Stimulated activated naive CD8-positive, alpha-beta T cell treated with anti-CD3 and anti-CD28 coated beads, Interleukin-15, amount 100 ng/mL, for 72 hours (primary cell): Measurements from ENCODE around the gene FGFR2.
"Not testable (repeated sequence)": the region's sequence is repeated elsewhere in the genome, so short reads cannot be mapped to it uniquely, and the experiment has no call there.

Source experiments
- ATAC-seq: fragments of 150-1000 bp; cut with Tn5 transposase; 2 replicates; pipeline ENCODE4 v1.10.0; 2021; ENCODE audit warnings: mild to moderate bottlenecking, moderate library complexity
- DNase-seq, 2 donors: peaks; one replicate each; pipeline ENCODE4 v3.0.0; 2021 to 2022
- H3K27ac Mint-ChIP-seq, 2 donors: one replicate each; pipeline ENCODE4 v1.8.0; 2022; ENCODE audit warnings: mild to moderate bottlenecking in 2 of 2, mixed read lengths in 2 of 2, moderate library complexity in 2 of 2
- H3K27me3 Mint-ChIP-seq: one replicate; pipeline ENCODE4 v1.8.0; 2022; ENCODE audit warnings: mixed read lengths
- H3K4me1 Mint-ChIP-seq: one replicate; pipeline ENCODE4 v1.8.0; 2022; ENCODE audit warnings: mild to moderate bottlenecking, mixed read lengths
- H3K4me3 Mint-ChIP-seq, 2 donors: one replicate each; pipeline ENCODE4 v1.8.0; 2022; ENCODE audit warnings: mild to moderate bottlenecking in 2 of 2, mixed read lengths in 2 of 2, moderate library complexity in 1 of 2
- H3K9me3 Mint-ChIP-seq, 2 donors: one replicate each; pipeline ENCODE4 v1.8.0; 2022; ENCODE audit warnings: mixed read lengths in 2 of 2

The FGFR2 gene

GRCh38 chr10:121556918-121557573, 41.2 kb downstream of the FGFR2 start:
- Mint-ChIP-seq H3K4me3 (no peak overlapping the region), H3K27me3 (no peaks in the 10 kb centered on the region), H3K9me3 (no peaks in the 10 kb centered on the region), H3K4me1 (no peaks in the 10 kb centered on the region), H3K27ac (no peak overlapping the region)
- DNase-seq = no peak
- no peak for ATAC-seq

- no peak overlapping the region for H3K27ac Mint-ChIP-seq
- H3K4me3 Mint-ChIP-seq = no peak overlapping the region
- H3K27me3 Mint-ChIP-seq = no peaks in the 10 kb centered on the region
- no peak for DNase-seq
- no peaks in the 10 kb centered on the region for H3K9me3 Mint-ChIP-seq
- no peaks in the 10 kb centered on the region for H3K4me1 Mint-ChIP-seq
- ATAC-seq = no peak
Measured at GRCh38 chr10:121556455-121556854, 41.8 kb downstream of the FGFR2 start.

GRCh38 chr10:121554916-121555315, 43.3 kb downstream of the FGFR2 start:
- DNase-seq, H3K9me3 Mint-ChIP-seq, H3K27me3 Mint-ChIP-seq, ATAC-seq, H3K4me1 Mint-ChIP-seq, H3K4me3 Mint-ChIP-seq, H3K27ac Mint-ChIP-seq: not testable (repeated sequence)

GRCh38 chr10:121553511-121554264, 44.6 kb downstream of the FGFR2 start:
- no peak for DNase-seq
- no peak for ATAC-seq
- Mint-ChIP-seq H3K4me3 (no peak overlapping the region), H3K27ac (no peak overlapping the region), H3K4me1 (no peaks in the 10 kb centered on the region), H3K27me3 (no peaks in the 10 kb centered on the region), H3K9me3 (peaks cover 0 to 18% of the 10 kb centered on the region in 2 donors)

GRCh38 chr10:121552746-121553145, 45.5 kb downstream of the FGFR2 start:
- ATAC-seq (no peak), DNase-seq (no peak)
- Mint-ChIP-seq H3K4me1 (no peaks in the 10 kb centered on the region), H3K27me3 (no peaks in the 10 kb centered on the region), H3K27ac (no peak overlapping the region), H3K9me3 (peaks cover 0 to 18% of the 10 kb centered on the region in 2 donors), H3K4me3 (no peak overlapping the region)

GRCh38 chr10:121551210-121551885, 46.9 kb downstream of the FGFR2 start:
- DNase-seq = no peak
- Mint-ChIP-seq H3K9me3 (peaks cover 0 to 18% of the 10 kb centered on the region in 2 donors), H3K27ac (no peak overlapping the region), H3K27me3 (no peaks in the 10 kb centered on the region), H3K4me1 (no peaks in the 10 kb centered on the region), H3K4me3 (no peak overlapping the region)
- no peak for ATAC-seq

GRCh38 chr10:121544301-121544869, 53.9 kb downstream of the FGFR2 start:
- no peak overlapping the region for H3K27ac Mint-ChIP-seq
- no peak overlapping the region for H3K4me3 Mint-ChIP-seq
- DNase-seq (no peak), ATAC-seq (no peak)
- H3K27me3 Mint-ChIP-seq = no peaks in the 10 kb centered on the region
- H3K9me3 Mint-ChIP-seq = peaks cover 3 to 5% of the 10 kb centered on the region in 2 donors
- H3K4me1 Mint-ChIP-seq = no peaks in the 10 kb centered on the region

- Mint-ChIP-seq H3K27me3 (no peaks in the 10 kb centered on the region), H3K27ac (no peak overlapping the region), H3K4me3 (no peak overlapping the region), H3K4me1 (no peaks in the 10 kb centered on the region), H3K9me3 (peaks cover 0 to 5% of the 10 kb centered on the region in 2 donors)
- no peak for ATAC-seq
- DNase-seq = no peak
Measured at GRCh38 chr10:121543545-121543944, 54.7 kb downstream of the FGFR2 start.

- ATAC-seq (no peak), DNase-seq (no peak)
- Mint-ChIP-seq H3K9me3 (peaks cover 0 to 5% of the 10 kb centered on the region in 2 donors), H3K27ac (no peak overlapping the region), H3K4me3 (no peak overlapping the region), H3K4me1 (no peaks in the 10 kb centered on the region), H3K27me3 (no peaks in the 10 kb centered on the region)
Measured at GRCh38 chr10:121541450-121542120, 56.7 kb downstream of the FGFR2 start.

GRCh38 chr10:121540732-121541395, 57.4 kb downstream of the FGFR2 start:
- H3K27ac Mint-ChIP-seq = no peak overlapping the region

GRCh38 chr10:121539786-121540185, 58.5 kb downstream of the FGFR2 start:
- Mint-ChIP-seq H3K9me3 (no peaks in the 10 kb centered on the region), H3K4me3 (no peak overlapping the region), H3K4me1 (no peaks in the 10 kb centered on the region), H3K27ac (no peak overlapping the region), H3K27me3 (no peaks in the 10 kb centered on the region)
- ATAC-seq = no peak
- no peak for DNase-seq

More at GRCh38 chr10:121540732-121541395, 57.4 kb downstream of the FGFR2 start:
- DNase-seq = no peak
- Mint-ChIP-seq H3K4me1 (no peaks in the 10 kb centered on the region), H3K9me3 (peaks cover 0 to 5% of the 10 kb centered on the region in 2 donors), H3K27me3 (no peaks in the 10 kb centered on the region), H3K4me3 (no peak overlapping the region)
- ATAC-seq = no peak

- no peak overlapping the region for H3K27ac Mint-ChIP-seq
- H3K9me3 Mint-ChIP-seq = no peaks in the 10 kb centered on the region
- no peak overlapping the region for H3K4me3 Mint-ChIP-seq
- H3K27me3 Mint-ChIP-seq = no peaks in the 10 kb centered on the region
- ATAC-seq (no peak), DNase-seq (no peak)
- no peaks in the 10 kb centered on the region for H3K4me1 Mint-ChIP-seq
Measured at GRCh38 chr10:121536310-121536913, 61.8 kb downstream of the FGFR2 start.

GRCh38 chr10:121535381-121535780, 62.9 kb downstream of the FGFR2 start:
- Mint-ChIP-seq H3K27ac (no peak overlapping the region), H3K4me1 (no peaks in the 10 kb centered on the region), H3K9me3 (no peaks in the 10 kb centered on the region), H3K4me3 (no peak overlapping the region), H3K27me3 (peaks cover 7% of the 10 kb centered on the region)
- ATAC-seq = no peak
- DNase-seq = no peak

GRCh38 chr10:121532292-121532864, 65.9 kb downstream of the FGFR2 start:
- Mint-ChIP-seq H3K4me3 (no peak overlapping the region), H3K27ac (no peak overlapping the region), H3K27me3 (peaks cover 7% of the 10 kb centered on the region), H3K4me1 (no peaks in the 10 kb centered on the region), H3K9me3 (no peaks in the 10 kb centered on the region)
- no peak for DNase-seq
- ATAC-seq = no peak
